NT2/D1 (cell line): ENCODE measurements around the gene U2AF1L4.

Experiments
- DNase-seq: peaks from one replicate; pipeline ENCODE4 v3.0.0-alpha.2; 2011; ENCODE audit warnings: low read depth, low spot score
- H3K27me3 ChIP-seq: 2 replicates; pipeline ENCODE4 v1.6.0; 2011; ENCODE audit warnings: mild to moderate bottlenecking; ENCODE audit not compliant: insufficient read length, insufficient read depth
- H3K36me3 ChIP-seq: 2 replicates; pipeline ENCODE4 v1.6.1; 2011; ENCODE audit warnings: mild to moderate bottlenecking, low read length, mixed read lengths; ENCODE audit not compliant: insufficient read depth, insufficient read length
- H3K4me1 ChIP-seq: 2 replicates; pipeline ENCODE4 v1.5.1; 2011; ENCODE audit not compliant: insufficient read depth, insufficient read length
- H3K4me3 ChIP-seq: 2 replicates; pipeline ENCODE4 v1.5.1; 2011; ENCODE audit warnings: low read depth; ENCODE audit not compliant: insufficient read length
- H3K9ac ChIP-seq: 2 replicates; pipeline ENCODE4 v1.6.0; 2011; ENCODE audit warnings: low read depth; ENCODE audit not compliant: insufficient read length
- H3K9me3 ChIP-seq: 2 replicates; pipeline ENCODE4 v1.5.1; 2011; ENCODE audit warnings: mild to moderate bottlenecking, low read length; ENCODE audit not compliant: insufficient read depth
- SUZ12 ChIP-seq: IDR thresholded peaks from 2 replicates; pipeline ENCODE4 v1.6.1; 2011; ENCODE audit not compliant: insufficient read length, insufficient read depth; ENCODE audit errors: extremely low read depth
- YY1 ChIP-seq: IDR thresholded peaks from 2 replicates; pipeline ENCODE4 v1.6.1; 2011; ENCODE audit not compliant: insufficient read length, insufficient read depth
- ZNF274 ChIP-seq: IDR thresholded peaks from 2 replicates; pipeline ENCODE4 v1.6.1; 2011; ENCODE audit warnings: mild to moderate bottlenecking, low read depth, low read length

U2AF1L4 gene

DNA sequence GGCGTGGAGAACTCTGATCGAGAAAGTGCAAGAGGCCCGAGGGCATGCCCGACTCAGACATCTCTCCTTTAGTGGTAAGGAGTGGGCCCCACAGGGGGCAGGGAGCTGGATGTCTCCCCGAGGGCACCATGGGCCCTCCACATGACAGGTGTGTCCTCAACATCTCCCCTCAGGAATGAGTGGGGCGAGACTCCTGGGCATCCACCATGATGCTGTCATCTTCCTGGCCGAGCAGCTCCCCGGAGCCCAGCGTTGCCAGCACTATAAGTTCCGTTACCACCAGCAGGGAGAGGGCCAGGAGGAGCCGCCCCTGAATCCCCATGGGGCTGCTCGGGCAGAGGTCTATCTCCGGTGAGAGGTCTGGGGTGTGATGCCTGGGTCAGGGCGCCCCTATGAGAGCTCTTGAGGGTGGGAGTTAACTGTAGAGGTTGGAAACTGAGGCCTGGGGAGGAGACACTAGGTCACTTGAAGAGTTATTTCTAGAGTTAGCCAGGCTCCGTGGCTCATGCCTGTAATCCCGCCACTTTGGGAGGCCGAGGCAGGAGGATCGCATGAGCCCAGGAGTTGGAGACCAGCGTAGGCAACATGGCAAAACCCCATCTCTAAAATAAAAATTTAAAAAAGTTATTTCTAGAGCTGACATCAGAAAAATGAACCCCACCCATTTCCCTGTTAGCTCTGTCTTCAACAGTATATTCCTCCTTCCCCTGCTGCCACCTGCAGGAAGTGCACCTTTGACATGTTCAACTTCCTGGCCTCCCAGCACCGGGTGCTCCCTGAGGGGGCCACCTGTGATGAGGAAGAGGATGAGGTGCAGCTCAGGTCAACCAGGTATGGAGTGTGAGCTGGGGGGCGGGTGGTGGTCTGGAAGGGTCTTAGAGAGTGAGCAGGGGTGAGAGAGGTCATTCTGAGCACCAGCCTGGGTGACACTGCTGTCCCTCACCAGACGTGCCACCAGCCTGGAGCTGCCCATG, 8.0 kb downstream of the U2AF1L4 start:
- no peaks in the 10 kb centered on the region for H3K9me3 ChIP-seq
- H3K4me3 ChIP-seq = no peak overlapping the region
- no peak for TF ChIP-seq YY1
- TF ChIP-seq ZNF274 = no peak
- TF ChIP-seq SUZ12 = no peak
- peaks cover 69% of the 10 kb centered on the region for H3K36me3 ChIP-seq
- H3K4me1 ChIP-seq = peaks cover 4% of the 10 kb centered on the region
- H3K27me3 ChIP-seq = no peaks in the 10 kb centered on the region
- no peak for DNase-seq
- H3K9ac ChIP-seq = no peak overlapping the region

DNA sequence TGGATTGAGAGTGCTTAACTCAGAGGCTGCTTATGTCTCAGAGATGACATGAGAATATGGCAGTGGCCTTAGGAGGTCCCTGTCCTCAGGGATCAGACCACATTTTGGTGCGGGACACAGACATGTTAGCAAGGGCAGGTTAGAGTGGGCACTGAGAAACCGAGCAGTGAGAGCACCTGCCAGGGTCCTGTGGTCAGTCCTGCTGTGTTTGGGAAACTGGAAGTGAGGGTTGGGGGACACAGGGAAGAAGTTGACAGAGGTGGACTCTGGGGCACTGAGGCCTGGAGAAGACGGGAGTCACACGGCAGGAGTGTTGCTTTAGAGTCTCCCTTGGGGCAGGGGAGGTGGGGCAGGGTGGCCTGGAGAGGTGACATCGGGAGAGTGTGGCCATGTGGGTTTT, 10.3 kb downstream of the U2AF1L4 start:
- H3K9me3 ChIP-seq = no peaks in the 10 kb centered on the region
- H3K36me3 ChIP-seq = peaks cover 90% of the 10 kb centered on the region
- TF ChIP-seq ZNF274 (no peak), YY1 (no peak), SUZ12 (no peak)
- DNase-seq = no peak
- H3K4me1 ChIP-seq = peaks cover 4% of the 10 kb centered on the region
- no peak overlapping the region for H3K9ac ChIP-seq
- H3K4me3 ChIP-seq = no peak overlapping the region
- H3K27me3 ChIP-seq = no peaks in the 10 kb centered on the region

DNA sequence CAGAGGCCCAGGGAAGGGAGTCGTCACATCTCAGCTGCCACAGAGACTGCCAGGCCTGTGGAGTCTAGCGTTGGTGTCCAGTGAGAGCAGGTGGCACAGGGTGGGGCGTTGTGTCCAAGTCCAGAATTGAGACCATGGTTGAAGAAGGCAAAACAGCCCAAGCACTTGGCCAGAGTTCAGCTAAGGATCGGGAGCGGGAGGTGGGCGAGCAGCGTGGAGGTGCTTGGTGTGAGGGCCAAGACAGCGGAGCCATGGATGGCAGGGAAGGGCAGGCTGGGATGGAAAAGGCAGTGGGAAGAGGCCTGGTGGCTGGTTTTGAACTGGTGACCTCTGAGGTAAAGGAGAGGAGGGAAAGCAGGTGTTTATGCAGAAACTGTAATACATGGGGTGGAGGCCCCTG, 10.9 kb downstream of the U2AF1L4 start:
- TF ChIP-seq YY1 (no peak), SUZ12 (no peak), ZNF274 (no peak)
- DNase-seq = no peak
- Histone ChIP-seq H3K27me3 (no peaks in the 10 kb centered on the region), H3K4me3 (no peak overlapping the region), H3K4me1 (peaks cover 2% of the 10 kb centered on the region), H3K36me3 (peaks cover 95% of the 10 kb centered on the region), H3K9ac (no peak overlapping the region), H3K9me3 (no peaks in the 10 kb centered on the region)

DNA sequence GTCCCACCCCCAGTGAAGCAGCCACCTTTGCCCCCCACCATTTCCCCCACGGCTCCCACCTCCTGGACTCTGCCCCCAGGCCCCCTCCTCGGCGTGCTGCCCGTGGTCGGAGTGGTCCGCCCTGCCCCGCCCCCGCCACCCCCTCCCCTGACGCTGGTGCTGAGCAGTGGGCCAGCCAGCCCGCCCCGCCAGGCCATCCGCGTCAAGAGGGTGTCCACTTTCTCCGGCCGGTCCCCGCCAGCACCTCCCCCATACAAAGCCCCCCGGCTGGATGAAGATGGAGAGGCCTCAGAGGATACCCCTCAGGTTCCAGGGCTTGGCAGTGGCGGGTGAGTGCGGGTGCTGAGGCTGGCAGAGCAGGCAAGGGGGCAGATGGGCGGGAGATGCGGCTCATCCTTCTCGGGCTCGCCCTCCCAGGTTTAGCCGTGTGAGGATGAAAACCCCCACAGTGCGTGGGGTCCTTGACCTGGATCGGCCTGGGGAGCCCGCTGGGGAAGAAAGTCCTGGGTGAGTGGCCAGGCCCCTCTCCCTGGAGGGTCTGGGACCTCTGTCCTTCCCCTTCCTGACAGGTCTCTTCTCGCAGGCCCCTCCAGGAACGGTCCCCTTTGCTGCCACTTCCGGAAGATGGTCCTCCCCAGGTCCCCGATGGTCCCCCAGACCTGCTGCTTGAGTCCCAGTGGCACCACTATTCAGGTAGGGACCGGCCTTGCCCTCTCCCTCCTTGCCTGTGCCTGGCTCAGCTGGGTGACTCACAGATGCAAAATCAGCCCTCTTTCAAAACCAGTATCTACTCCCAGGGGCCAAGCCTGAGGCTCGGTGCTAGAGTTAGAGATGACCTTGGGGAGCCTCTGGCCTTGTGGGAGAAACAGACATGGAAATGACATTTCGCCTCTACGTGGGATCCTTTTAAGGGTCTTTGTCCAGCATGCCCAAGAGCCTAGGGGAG, 11.8 kb downstream of the U2AF1L4 start:
- Histone ChIP-seq H3K9ac (no peak overlapping the region), H3K27me3 (no peaks in the 10 kb centered on the region), H3K36me3 (peaks cover 95% of the 10 kb centered on the region), H3K4me1 (peaks cover 2% of the 10 kb centered on the region), H3K9me3 (no peaks in the 10 kb centered on the region), H3K4me3 (no peak overlapping the region)
- DNase-seq = no peak
- no peak for TF ChIP-seq SUZ12

DNA sequence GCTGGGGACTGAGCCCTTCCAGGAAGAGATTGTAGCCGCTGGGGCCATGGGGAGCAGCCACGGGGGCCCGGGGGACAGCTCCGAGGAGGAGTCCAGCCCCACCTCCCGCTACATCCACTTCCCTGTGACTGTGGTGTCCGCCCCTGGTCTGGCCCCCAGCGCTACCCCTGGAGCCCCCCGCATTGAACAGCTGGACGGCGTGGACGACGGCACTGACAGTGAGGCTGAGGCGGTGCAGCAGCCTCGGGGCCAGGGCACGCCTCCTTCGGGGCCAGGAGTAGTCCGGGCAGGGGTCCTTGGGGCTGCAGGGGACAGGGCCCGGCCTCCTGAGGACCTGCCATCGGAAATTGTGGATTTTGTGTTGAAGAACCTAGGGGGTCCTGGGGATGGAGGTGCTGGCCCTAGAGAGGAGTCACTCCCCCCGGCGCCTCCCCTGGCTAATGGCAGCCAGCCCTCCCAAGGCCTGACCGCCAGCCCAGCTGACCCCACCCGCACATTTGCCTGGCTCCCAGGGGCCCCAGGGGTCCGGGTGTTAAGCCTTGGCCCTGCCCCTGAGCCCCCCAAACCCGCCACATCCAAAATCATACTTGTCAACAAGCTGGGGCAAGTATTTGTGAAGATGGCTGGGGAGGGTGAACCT, 12.6 kb downstream of the U2AF1L4 start:
- Histone ChIP-seq H3K9me3 (no peaks in the 10 kb centered on the region), H3K4me1 (peaks cover 2% of the 10 kb centered on the region), H3K9ac (no peak overlapping the region), H3K27me3 (no peaks in the 10 kb centered on the region), H3K36me3 (peaks cover 95% of the 10 kb centered on the region), H3K4me3 (no peak overlapping the region)
- TF ChIP-seq YY1 (no peak), ZNF274 (no peak), SUZ12 (no peak)
- DNase-seq = no peak

DNA sequence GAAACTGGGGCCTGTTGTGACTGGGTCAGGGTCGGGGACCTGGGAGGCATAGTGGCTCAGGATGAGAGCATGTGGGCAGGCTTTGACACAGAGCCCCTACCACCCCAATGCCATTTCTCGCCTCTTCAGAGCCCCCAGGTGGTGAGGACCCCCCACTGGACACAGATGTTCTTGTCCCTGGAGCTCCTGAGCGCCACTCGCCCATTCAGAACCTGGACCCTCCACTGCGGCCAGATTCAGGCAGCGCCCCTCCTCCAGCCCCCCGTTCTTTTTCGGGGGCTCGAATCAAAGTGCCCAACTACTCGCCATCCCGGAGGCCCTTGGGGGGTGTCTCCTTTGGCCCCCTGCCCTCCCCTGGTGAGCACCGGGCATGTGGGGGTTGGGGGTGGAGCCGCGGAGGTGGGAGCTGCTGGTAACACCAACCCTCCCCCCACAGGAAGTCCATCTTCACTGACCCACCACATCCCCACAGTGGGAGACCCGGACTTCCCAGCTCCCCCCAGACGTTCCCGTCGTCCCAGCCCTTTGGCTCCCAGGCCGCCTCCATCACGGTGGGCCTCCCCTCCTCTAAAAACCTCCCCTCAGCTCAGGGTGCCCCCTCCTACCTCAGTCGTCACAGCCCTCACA, 13.3 kb downstream of the U2AF1L4 start:
- H3K9me3 ChIP-seq = no peaks in the 10 kb centered on the region
- peaks cover 95% of the 10 kb centered on the region for H3K36me3 ChIP-seq
- no peak overlapping the region for H3K9ac ChIP-seq
- H3K4me3 ChIP-seq = no peak overlapping the region
- TF ChIP-seq SUZ12 = no peak
- no peaks in the 10 kb centered on the region for H3K27me3 ChIP-seq
- peaks cover 2% of the 10 kb centered on the region for H3K4me1 ChIP-seq
- no peak for DNase-seq

DNA sequence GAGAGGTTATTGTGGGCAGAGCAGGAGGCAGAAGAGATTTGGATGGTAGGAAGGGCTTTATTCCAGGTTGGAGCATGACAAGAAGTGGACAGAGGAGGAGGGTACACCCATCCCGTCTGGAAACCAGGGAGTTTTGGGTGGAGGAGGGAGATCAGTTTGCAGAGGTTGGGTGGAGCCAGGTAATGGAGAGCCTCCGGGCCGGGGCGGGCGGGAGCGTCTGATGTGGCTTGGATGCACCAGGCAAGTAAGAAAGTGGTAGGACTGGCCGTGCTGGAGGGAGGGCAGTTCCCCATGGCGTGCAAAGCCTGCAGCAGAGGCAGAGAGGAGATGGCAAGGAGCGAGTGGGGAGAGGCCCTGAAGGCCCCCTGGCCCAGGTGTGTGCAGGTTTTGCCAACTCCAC, 13.9 kb downstream of the U2AF1L4 start:
- H3K9me3 ChIP-seq = no peaks in the 10 kb centered on the region
- H3K4me3 ChIP-seq = no peak overlapping the region
- H3K4me1 ChIP-seq = peaks cover 2% of the 10 kb centered on the region
- no peak for DNase-seq
- H3K36me3 ChIP-seq = peaks cover 92% of the 10 kb centered on the region
- H3K9ac ChIP-seq = no peak overlapping the region
- TF ChIP-seq YY1 (no peak), ZNF274 (no peak), SUZ12 (no peak)
- no peaks in the 10 kb centered on the region for H3K27me3 ChIP-seq
